Caco-2 (cell line): ENCODE measurements around the gene BTBD7. TPM values are rescaled to one million over a fixed set of nuclear protein-coding genes. Genes with fewer than 3 reads are reported as not detected.

ENCODE experiments used
- BruUV-seq: library from RNA; stranded (reverse); fragments of 400-500 nt; replicated peaks from 2 replicates; lab custom pipeline; 2021; lab: Mats Ljungman, UMichigan
- CTCF ChIA-PET: fragments of 300-600 bp; sonication (Branson Sonifier 250); formaldehyde crosslinking; loops from one replicate; lab custom pipeline; 2022; ENCODE audit warnings: antibody characterized with exemption; lab: Charles Lee
- POLR2A ChIA-PET: fragments of 300-600 bp; sonication (Branson Sonifier 250); formaldehyde crosslinking; loops from one replicate; lab custom pipeline; 2022; ENCODE audit warnings: antibody characterized with exemption; lab: Charles Lee
- DNase-seq, 2 experiments: peaks; one replicate each; pipeline versions ENCODE4 v3.0.0 to v3.0.0-alpha.2; 2020 to 2022
- H3K27me3 ChIP-seq: replicated peaks from 2 replicates; pipeline ENCODE4 v1.6.0; 2011; ENCODE audit warnings: low read length; ENCODE audit not compliant: control insufficient read depth, insufficient read depth
- H3K36me3 ChIP-seq: 2 replicates; pipeline ENCODE4 v1.5.1; 2011; ENCODE audit warnings: low read length; ENCODE audit not compliant: control insufficient read depth, insufficient read depth
- H3K4me1 ChIP-seq: fragments of 250-450 bp; sonication (Bioruptor Pico); 2 replicates; pipeline ENCODE4 v1.5.1; 2020; ENCODE audit warnings: mild to moderate bottlenecking
- H3K4me3 ChIP-seq: 2 replicates; pipeline ENCODE4 v1.5.1; 2011; ENCODE audit warnings: low read depth, mild to moderate bottlenecking, control low read depth, low read length
- H3K9me3 ChIP-seq: fragments of 250-450 bp; sonication (Bioruptor Pico); 2 replicates; pipeline ENCODE4 v1.5.1; 2020; ENCODE audit warnings: mild to moderate bottlenecking, moderate library complexity
- H3K27ac Mint-ChIP-seq: one replicate; pipeline ENCODE4 v1.8.0; 2022; ENCODE audit warnings: mixed read lengths; ENCODE audit not compliant: unreplicated experiment
- H3K27me3 Mint-ChIP-seq: one replicate; pipeline ENCODE4 v1.8.0; 2022; ENCODE audit warnings: mixed read lengths; ENCODE audit not compliant: insufficient read depth, unreplicated experiment
- H3K36me3 Mint-ChIP-seq: one replicate; pipeline ENCODE4 v1.8.0; 2022; ENCODE audit warnings: mild to moderate bottlenecking, mixed read lengths; ENCODE audit not compliant: insufficient read depth, unreplicated experiment
- H3K4me1 Mint-ChIP-seq: one replicate; pipeline ENCODE4 v1.8.0; 2022; ENCODE audit warnings: low read depth, mixed read lengths; ENCODE audit not compliant: unreplicated experiment
- H3K4me3 Mint-ChIP-seq: one replicate; pipeline ENCODE4 v1.8.0; 2022; ENCODE audit warnings: mild to moderate bottlenecking, moderate library complexity, mixed read lengths; ENCODE audit not compliant: unreplicated experiment
- H3K9me3 Mint-ChIP-seq: one replicate; pipeline ENCODE4 v1.8.0; 2022; ENCODE audit warnings: mixed read lengths; ENCODE audit not compliant: unreplicated experiment
- CTCF ChIP-seq, 2 experiments: fragments of 200-600 bp in 1 of 2; IDR thresholded peaks; 1 replicate in 1 of 2; 2 replicates in 1 of 2; pipeline versions ENCODE4 v1.5.1 to v1.8.0; 2011 to 2022; ENCODE audit warnings: antibody characterized with exemption in 1 of 2, control low read depth in 1 of 2, inconsistent platforms in 1 of 2, low read depth in 1 of 2, low read length in 1 of 2, mild to moderate bottlenecking in 1 of 2, moderate library complexity in 1 of 2; ENCODE audit not compliant: insufficient read depth in 1 of 2, severe bottlenecking in 1 of 2, unreplicated experiment in 1 of 2
- intact Hi-C: fragments of 100-400 bp; cut with micrococcal nuclease; formaldehyde crosslinking; loops from one replicate; pipeline ENCODE4 v1.10.0; 2022; ENCODE audit not compliant: unreplicated experiment
- total RNA-seq: library from RNA; stranded (reverse); gene quantifications from 2 replicates; pipeline ENCODE4 v1.2.3, GENCODE V29; 2022

BTBD7 gene
- total RNA-seq, 1 experiment from 2014 or later, result 32.2 TPM

- Mint-ChIP-seq H3K4me1 (peaks cover 9% of the 10 kb centered on the region), H3K9me3 (no peaks in the 10 kb centered on the region), H3K36me3 (no peaks in the 10 kb centered on the region), H3K27me3 (no peaks in the 10 kb centered on the region), H3K27ac (no peak overlapping the region), H3K4me3 (no peak overlapping the region)
- no peak for TF ChIP-seq CTCF (IDR thresholded peaks at IDR 0.05; ENCODE audit: insufficient read depth in 1 of 2, low read depth in 1 of 2, low read length in 1 of 2, severe bottlenecking in 1 of 2, unreplicated experiment in 1 of 2)
- POLR2A ChIA-PET, result no interaction called here
- no peaks in the 10 kb centered on the region for H3K9me3 ChIP-seq
- no peak overlapping the region for H3K4me3 ChIP-seq
- H3K4me1 ChIP-seq, result peaks cover 9% of the 10 kb centered on the region
- BruUV-seq, result no TSS peak
- DNase-seq, result no peak
- intact Hi-C loops, result no loop called here
- no peaks in the 10 kb centered on the region for H3K27me3 ChIP-seq
- no peaks in the 10 kb centered on the region for H3K36me3 ChIP-seq
- CTCF ChIA-PET, result no interaction called here
These were observed 26.0 kb downstream of the BTBD7 start for GRCh38 chr14:93306812-93307211.

GRCh38 chr14:93305725-93306418, 27.0 kb downstream of the BTBD7 start:
- POLR2A ChIA-PET, result no interaction called here

GRCh38 chr14:93304771-93305170, 28.1 kb downstream of the BTBD7 start:
- DNase-seq, result no peak
- Mint-ChIP-seq H3K4me1 (peaks cover 9% of the 10 kb centered on the region), H3K27ac (no peak overlapping the region), H3K36me3 (no peaks in the 10 kb centered on the region), H3K27me3 (no peaks in the 10 kb centered on the region), H3K9me3 (no peaks in the 10 kb centered on the region), H3K4me3 (no peak overlapping the region)
- BruUV-seq, result no TSS peak
- TF ChIP-seq CTCF (IDR thresholded peaks at IDR 0.05; ENCODE audit: insufficient read depth in 1 of 2, low read depth in 1 of 2, low read length in 1 of 2, severe bottlenecking in 1 of 2, unreplicated experiment in 1 of 2), result no peak
- Histone ChIP-seq H3K4me1 (peaks cover 8% of the 10 kb centered on the region; the same call in 1 of the 2 replicates), H3K27me3 (no peaks in the 10 kb centered on the region), H3K4me3 (no peak overlapping the region), H3K36me3 (no peaks in the 10 kb centered on the region), H3K9me3 (no peaks in the 10 kb centered on the region)
- ChIA-PET CTCF (no interaction called here), POLR2A (no interaction called here)
- intact Hi-C loops, result no loop called here

More at GRCh38 chr14:93305725-93306418, 27.0 kb downstream of the BTBD7 start:
- Mint-ChIP-seq H3K27ac (no peak overlapping the region), H3K4me3 (no peak overlapping the region), H3K36me3 (no peaks in the 10 kb centered on the region), H3K4me1 (peaks cover 9% of the 10 kb centered on the region), H3K27me3 (no peaks in the 10 kb centered on the region), H3K9me3 (no peaks in the 10 kb centered on the region)
- no peaks in the 10 kb centered on the region for H3K36me3 ChIP-seq
- H3K9me3 ChIP-seq, result no peaks in the 10 kb centered on the region
- H3K4me3 ChIP-seq, result no peak overlapping the region
- BruUV-seq, result no TSS peak
- TF ChIP-seq CTCF (IDR thresholded peaks at IDR 0.05; ENCODE audit: insufficient read depth in 1 of 2, low read depth in 1 of 2, low read length in 1 of 2, severe bottlenecking in 1 of 2, unreplicated experiment in 1 of 2), result no peak
- H3K4me1 ChIP-seq, result peaks cover 8% of the 10 kb centered on the region; the same call in 1 of the 2 replicates
- DNase-seq, result no peak
- intact Hi-C loops, result no loop called here
- CTCF ChIA-PET, result no interaction called here
- H3K27me3 ChIP-seq, result no peaks in the 10 kb centered on the region
